Tibial nerve (tissue), 4 donors: ENCODE data around the gene ALDH1L1. TPM values are rescaled to one million over a fixed set of nuclear protein-coding genes. Genes with fewer than 3 reads are reported as not detected.
A peak's percentile ranks its signal among the peaks of the same experiment; 100 is the strongest.

Experiments used
- DNase-seq, 2 donors: peaks; one replicate each; pipeline ENCODE4 v3.0.0-alpha.2; 2019; ENCODE audit warnings: low spot score in 2 of 2
- H3K27ac ChIP-seq, 4 donors: fragments of 200-600 bp; sonication (generic) in 3 of 4; one replicate each; pipeline ENCODE4 v1.5.1; 2017 to 2019; ENCODE audit warnings: mild to moderate bottlenecking in 1 of 4
- H3K27me3 ChIP-seq, 2 donors: fragments of 200-600 bp; sonication (generic) in 1 of 2; one replicate each; pipeline versions ENCODE4 v1.5.1 to v1.6.0; 2017 to 2019
- H3K36me3 ChIP-seq, 3 donors: fragments of 200-600 bp; sonication (generic); one replicate each; pipeline ENCODE4 v1.5.1; 2018 to 2019
- H3K4me1 ChIP-seq, 4 donors: fragments of 200-600 bp; sonication (generic) in 3 of 4; one replicate each; pipeline ENCODE4 v1.5.1; 2017 to 2019
- H3K4me3 ChIP-seq, 4 donors: fragments of 200-600 bp; sonication (generic) in 3 of 4; one replicate each; pipeline ENCODE4 v1.5.1; 2017 to 2019; ENCODE audit warnings: mild to moderate bottlenecking in 1 of 4, moderate library complexity in 1 of 4
- H3K9me3 ChIP-seq, 4 donors: fragments of 200-600 bp; sonication (generic) in 3 of 4; one replicate each; pipeline ENCODE4 v1.5.1; 2017 to 2019
- EP300 ChIP-seq, 2 donors: sonication (generic); formaldehyde crosslinking; IDR thresholded peaks; one replicate each; pipeline ENCODE4 v1.6.1; 2017; ENCODE audit warnings: antibody characterized with exemption in 2 of 2, mild to moderate bottlenecking in 1 of 2
- POLR2A ChIP-seq, 2 donors: fragments of 450-650 bp; IDR thresholded peaks; one replicate each; pipeline ENCODE4 v1.6.1; 2017; ENCODE audit warnings: antibody characterized with exemption in 2 of 2, mild to moderate bottlenecking in 2 of 2, moderate library complexity in 2 of 2
- WGBS, 2 donors: methylation state at CpG; one replicate each; pipeline ENCODE4 v1.1.5; 2018; 5-methylcytosine and 5-hydroxymethylcytosine counted together
- total RNA-seq, 4 donors: library from RNA; depleted of rRNA; stranded (reverse); fragments of >200 nt; gene quantifications; one replicate each; pipeline ENCODE4 v1.1.0, GENCODE V29; 2016
- TF ChIP-seq, protein P1 (sequence below), 5 experiments: fragments of 200-600 bp in 3 of 5; fragments of 450-650 bp in 2 of 5; sonication (generic) in 3 of 5; IDR thresholded peaks; one replicate each; pipeline ENCODE4 v1.5.1; 2016 to 2019; ENCODE audit warnings: antibody characterized with exemption in 5 of 5, mild to moderate bottlenecking in 3 of 5, moderate library complexity in 2 of 5

The ALDH1L1 gene
- 10 to 100 TPM; 34.5 to 87.3 (median 50.8) TPM for total RNA-seq

DNA sequence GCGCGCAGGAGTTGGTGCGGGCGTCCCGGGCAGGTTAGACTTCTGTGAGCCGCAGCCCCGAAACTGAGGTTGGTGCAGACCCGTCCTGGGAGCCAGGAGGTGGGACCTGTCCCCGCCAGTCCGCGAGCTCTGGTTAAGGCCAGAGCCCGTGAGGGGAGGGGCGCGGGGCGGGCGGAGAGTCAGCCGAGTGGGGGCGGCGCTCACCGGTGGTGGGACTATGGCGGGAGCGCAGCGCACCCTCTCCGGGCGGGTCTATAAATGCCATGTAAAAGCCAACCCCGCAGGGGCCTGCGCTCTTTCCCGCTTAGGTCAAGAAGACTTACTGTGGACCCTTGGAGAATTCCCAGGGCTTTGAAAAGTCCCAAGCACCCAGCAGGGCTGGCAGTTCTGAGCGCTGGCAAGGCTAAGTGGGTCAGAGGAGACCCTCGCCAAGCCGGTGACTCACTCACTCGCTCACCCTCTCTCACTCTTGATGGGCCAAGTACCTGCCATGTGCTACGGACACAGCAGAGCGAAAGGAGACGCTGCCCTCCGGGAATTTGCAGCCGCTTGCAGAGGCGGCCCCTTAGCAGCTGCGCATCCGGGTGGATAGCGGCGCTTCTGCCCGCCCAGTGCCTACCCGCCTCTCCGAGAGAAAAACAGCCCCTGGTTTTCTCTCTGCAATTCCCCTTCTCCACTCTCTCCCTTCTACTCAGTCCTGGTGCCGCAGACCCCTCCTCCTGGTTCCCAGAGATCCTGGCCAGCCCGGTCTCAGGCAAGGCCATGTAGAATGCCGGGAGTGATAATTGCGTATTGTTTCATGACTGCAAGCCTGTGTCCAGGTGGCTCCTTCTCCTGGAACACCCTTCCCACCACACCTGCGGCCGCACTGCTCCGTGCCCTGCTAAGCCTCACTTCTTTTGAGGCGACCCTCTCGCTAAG, at the start of gene ALDH1L1:
Gene ALDH1L1, minus strand, starts transcription at position 110 of the 921 bp plus-strand sequence. CDS start 19,607 bp downstream, outside the sequence.
- Histone ChIP-seq H3K36me3 (no peaks in the 10 kb centered on the region), H3K9me3 (no peaks in the 10 kb centered on the region), H3K27ac (peak within 1 kb of the TSS in 3 of 4 donors; percentile 2 to 77 (median 35)), H3K27me3 (peaks cover 0 to 35% of the 10 kb centered on the region in 2 donors), H3K4me1 (peaks cover 0 to 36% (median 7%) of the 10 kb centered on the region in 4 donors), H3K4me3 (peak within 1 kb of the TSS; percentile 32 to 55 (median 42))
- DNase-seq = peak; percentile 68
- TF ChIP-seq EP300 (IDR thresholded peaks at IDR 0.05) (peak in 1 of 2 donors; percentile 41), POLR2A (IDR thresholded peaks at IDR 0.05) (no peak)
- TF ChIP-seq, protein P1, sequence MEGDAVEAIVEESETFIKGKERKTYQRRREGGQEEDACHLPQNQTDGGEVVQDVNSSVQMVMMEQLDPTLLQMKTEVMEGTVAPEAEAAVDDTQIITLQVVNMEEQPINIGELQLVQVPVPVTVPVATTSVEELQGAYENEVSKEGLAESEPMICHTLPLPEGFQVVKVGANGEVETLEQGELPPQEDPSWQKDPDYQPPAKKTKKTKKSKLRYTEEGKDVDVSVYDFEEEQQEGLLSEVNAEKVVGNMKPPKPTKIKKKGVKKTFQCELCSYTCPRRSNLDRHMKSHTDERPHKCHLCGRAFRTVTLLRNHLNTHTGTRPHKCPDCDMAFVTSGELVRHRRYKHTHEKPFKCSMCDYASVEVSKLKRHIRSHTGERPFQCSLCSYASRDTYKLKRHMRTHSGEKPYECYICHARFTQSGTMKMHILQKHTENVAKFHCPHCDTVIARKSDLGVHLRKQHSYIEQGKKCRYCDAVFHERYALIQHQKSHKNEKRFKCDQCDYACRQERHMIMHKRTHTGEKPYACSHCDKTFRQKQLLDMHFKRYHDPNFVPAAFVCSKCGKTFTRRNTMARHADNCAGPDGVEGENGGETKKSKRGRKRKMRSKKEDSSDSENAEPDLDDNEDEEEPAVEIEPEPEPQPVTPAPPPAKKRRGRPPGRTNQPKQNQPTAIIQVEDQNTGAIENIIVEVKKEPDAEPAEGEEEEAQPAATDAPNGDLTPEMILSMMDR (IDR thresholded peaks at IDR 0.05) = peak in 1 of 5 experiments; percentile 22
- WGBS, 2 donors = 8 to 9% methylated on average over 34 of the region's 54 CpGs

DNA sequence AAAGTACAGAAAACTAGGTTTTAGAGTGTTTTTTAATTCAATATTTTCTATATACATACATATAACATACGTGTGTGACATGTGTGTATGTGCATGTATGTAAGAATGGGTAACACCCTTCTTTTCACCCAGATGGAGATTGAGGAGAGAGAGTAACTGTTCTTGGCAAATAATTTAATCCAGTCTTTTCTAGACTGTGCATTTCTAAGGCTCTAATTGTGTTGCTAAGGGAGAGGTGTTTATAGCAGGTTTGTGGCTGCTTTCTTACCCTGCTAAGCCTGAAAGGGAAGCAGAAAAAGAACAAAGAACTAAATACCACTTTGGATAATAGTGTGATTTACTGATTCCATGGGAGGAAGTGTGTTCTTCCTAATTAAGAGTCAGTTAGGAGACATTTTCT, 46.0 kb upstream of the ALDH1L1 start:
- no peaks in the 10 kb centered on the region for H3K27me3 ChIP-seq
- H3K9me3 ChIP-seq = peaks cover 0 to 22% (median 3%) of the 10 kb centered on the region in 4 donors
- H3K4me3 ChIP-seq = no peak overlapping the region
- no peak for DNase-seq
- WGBS, 2 donors = 41 to 85% methylated on average over 1 of the region's 1 CpG
- H3K4me1 ChIP-seq = no peaks in the 10 kb centered on the region
- no peak overlapping the region for H3K27ac ChIP-seq
- H3K36me3 ChIP-seq = no peaks in the 10 kb centered on the region
- no peak for TF ChIP-seq POLR2A (IDR thresholded peaks at IDR 0.05)
- no peak for TF ChIP-seq EP300 (IDR thresholded peaks at IDR 0.05)
- TF ChIP-seq, protein P1 (IDR thresholded peaks at IDR 0.05) = no peak

DNA sequence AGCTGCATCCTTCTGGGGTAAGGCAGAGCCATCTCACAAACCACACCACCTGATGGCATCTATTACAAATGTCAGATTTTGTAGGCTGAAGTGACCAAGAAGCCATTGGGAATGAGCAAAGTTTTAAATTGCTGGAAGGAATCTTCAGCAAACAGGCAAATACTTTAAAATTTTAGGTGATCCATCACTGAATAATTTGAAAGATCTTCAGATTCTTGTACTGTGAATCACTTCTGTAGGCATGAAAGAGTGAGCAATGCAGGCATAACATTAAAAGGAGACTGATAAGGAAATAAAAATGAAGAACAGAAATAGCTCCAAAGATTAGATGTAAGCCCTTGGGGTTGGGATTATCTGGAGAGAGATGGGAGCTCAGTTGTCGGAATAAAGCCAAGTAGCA, 36.0 kb upstream of the ALDH1L1 start:
- TF ChIP-seq POLR2A (IDR thresholded peaks at IDR 0.05) (no peak), EP300 (IDR thresholded peaks at IDR 0.05) (no peak)
- TF ChIP-seq, protein P1 (IDR thresholded peaks at IDR 0.05) = no peak
- Histone ChIP-seq H3K4me3 (no peak overlapping the region), H3K9me3 (no peaks in the 10 kb centered on the region), H3K36me3 (peaks cover 0 to 3% (median 0%) of the 10 kb centered on the region in 3 donors), H3K27ac (no peak overlapping the region), H3K27me3 (peaks cover 0 to 11% of the 10 kb centered on the region in 2 donors), H3K4me1 (peaks cover 0 to 16% (median 5%) of the 10 kb centered on the region in 4 donors)
- 91% methylated on average over 1 of the region's 1 CpG for WGBS, 2 donors
- DNase-seq = no peak

DNA sequence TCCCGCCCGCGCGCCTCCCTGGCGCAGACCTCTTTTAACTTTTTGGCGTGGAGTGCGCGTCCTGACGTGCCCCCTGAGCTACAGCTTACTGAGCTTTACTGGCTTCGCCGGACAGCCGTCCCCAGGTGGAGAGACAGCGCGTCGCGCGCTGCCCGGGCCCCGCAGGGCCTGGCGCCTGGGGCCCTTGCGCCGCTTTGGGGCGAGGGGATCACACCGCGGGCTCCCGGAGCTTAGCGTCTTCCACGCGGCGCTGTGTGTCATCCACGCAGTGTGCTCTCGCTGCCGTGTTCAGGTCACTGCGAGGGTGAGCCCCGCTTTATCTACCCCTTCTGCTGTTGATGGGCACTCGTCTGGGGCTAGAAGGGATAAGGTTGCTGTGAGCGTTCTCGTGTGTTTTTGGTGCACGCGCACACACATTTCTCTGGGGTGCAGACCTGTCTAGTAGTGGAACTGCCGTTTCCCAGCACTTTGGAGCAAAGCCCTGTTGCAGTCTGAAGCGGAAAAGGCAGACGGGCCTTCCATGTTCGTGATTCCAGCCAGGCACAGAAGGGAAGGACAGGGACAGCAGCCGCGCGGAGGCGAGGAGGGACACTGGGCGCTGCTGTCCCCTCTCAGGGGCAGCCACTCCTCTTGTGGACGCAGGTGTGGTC, 33.1 kb upstream of the ALDH1L1 start:
- H3K4me3 ChIP-seq = peak overlapping the region; percentile 31 to 64 (median 46)
- no peaks in the 10 kb centered on the region for H3K36me3 ChIP-seq
- 16 to 18% methylated on average over 36 to 37 of the region's 50 CpGs for WGBS, 2 donors
- no peak for TF ChIP-seq POLR2A (IDR thresholded peaks at IDR 0.05)
- TF ChIP-seq EP300 (IDR thresholded peaks at IDR 0.05) = no peak
- TF ChIP-seq, protein P1 (IDR thresholded peaks at IDR 0.05) = peak in 1 of 5 experiments; percentile 8
- H3K9me3 ChIP-seq = no peaks in the 10 kb centered on the region
- peak overlapping the region; percentile 46 to 86 (median 76) for H3K27ac ChIP-seq
- peaks cover 0 to 11% of the 10 kb centered on the region in 2 donors for H3K27me3 ChIP-seq
- H3K4me1 ChIP-seq = peaks cover 0 to 25% (median 7%) of the 10 kb centered on the region in 4 donors
- no peak for DNase-seq
